Lower lobe of right lung (tissue), 2 donors: ENCODE results near the gene NPIPB6. TPM values are rescaled to one million over a fixed set of nuclear protein-coding genes. Genes with fewer than 3 reads are reported as not detected.

ENCODE experiments used
- ATAC-seq, 2 donors: fragments of 200-7000 bp; cut with Tn5 transposase; one replicate each; pipeline ENCODE4 v1.9.1; 2020 to 2022; ENCODE audit warnings: mild to moderate bottlenecking in 2 of 2, moderate library complexity in 2 of 2
- DNase-seq: peaks from one replicate; pipeline ENCODE4 v3.0.0-alpha.2; 2020
- H3K27ac ChIP-seq: fragments of 200-600 bp; one replicate; pipeline ENCODE4 v1.8.0; 2022
- H3K27me3 ChIP-seq: fragments of 200-600 bp; one replicate; pipeline ENCODE4 v1.8.0; 2022; ENCODE audit warnings: low read depth
- H3K36me3 ChIP-seq: fragments of 200-600 bp; one replicate; pipeline ENCODE4 v1.8.0; 2022; ENCODE audit warnings: mild to moderate bottlenecking
- H3K4me1 ChIP-seq: fragments of 200-600 bp; one replicate; pipeline ENCODE4 v1.8.0; 2022
- H3K4me3 ChIP-seq: fragments of 200-600 bp; one replicate; pipeline ENCODE4 v1.8.0; 2022; ENCODE audit warnings: mild to moderate bottlenecking
- H3K9me3 ChIP-seq: fragments of 200-600 bp; one replicate; pipeline ENCODE4 v1.8.0; 2022
- CTCF ChIP-seq: fragments of 200-600 bp; IDR thresholded peaks from one replicate; pipeline ENCODE4 v1.8.0; 2022; ENCODE audit warnings: antibody characterized with exemption, mild to moderate bottlenecking
- intact Hi-C: fragments of 100-400 bp; cut with DNase I; formaldehyde crosslinking; loops from one replicate; pipeline ENCODE4 v1.11.0; 2022
- total RNA-seq: library from RNA; stranded (reverse); fragmentation: NEBNext Ultra II Directional; extraction: Animal tissue kit (Norgen Biotek cat#: 25700); gene quantifications from one replicate; pipeline ENCODE4 v1.2.1, GENCODE V29; 2021
- donor health status: DM: no; HTN: yes; CAD: no; lungs with severe emphysema.

The NPIPB6 gene
- total RNA-seq, 1 donor from 2014 or later, result not detected

GRCh38 chr16:28311413-28311812, 51.9 kb downstream of the NPIPB6 start:
- no peak overlapping the region for H3K4me3 ChIP-seq
- ATAC-seq (no peak), DNase-seq (no peak)
- intact Hi-C loops, result no loop called here
- H3K9me3 ChIP-seq, result no peaks in the 10 kb centered on the region
- H3K36me3 ChIP-seq, result no peaks in the 10 kb centered on the region
- no peaks in the 10 kb centered on the region for H3K27me3 ChIP-seq
- no peak for TF ChIP-seq CTCF
- no peak overlapping the region for H3K27ac ChIP-seq
- no peaks in the 10 kb centered on the region for H3K4me1 ChIP-seq

DNA sequence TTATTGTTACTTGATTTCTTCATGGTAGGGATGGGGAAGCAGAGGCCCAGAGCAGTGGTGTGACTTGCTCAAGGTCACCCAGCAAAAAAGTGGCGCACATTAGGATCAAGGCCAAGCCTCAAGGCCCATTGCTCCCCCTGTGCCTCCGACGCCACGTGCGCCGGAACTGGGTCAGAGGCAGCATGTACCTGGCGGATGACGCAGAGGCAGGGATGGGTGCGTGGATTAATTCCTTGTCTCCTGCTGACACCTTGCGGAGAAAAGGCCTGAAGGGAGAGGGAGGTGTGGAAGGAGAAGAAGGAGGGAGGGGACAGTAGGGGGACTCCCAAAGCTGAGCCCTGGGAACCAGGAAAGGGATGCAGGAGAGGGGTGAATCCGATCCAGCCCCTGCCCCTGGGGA, 52.5 kb downstream of the NPIPB6 start:
- no peak overlapping the region for H3K4me3 ChIP-seq
- no peaks in the 10 kb centered on the region for H3K27me3 ChIP-seq
- ATAC-seq, result no peak
- no peaks in the 10 kb centered on the region for H3K36me3 ChIP-seq
- intact Hi-C loops, result no loop called here
- TF ChIP-seq CTCF, result no peak
- H3K9me3 ChIP-seq, result no peaks in the 10 kb centered on the region
- no peak for DNase-seq
- H3K4me1 ChIP-seq, result no peaks in the 10 kb centered on the region
- no peak overlapping the region for H3K27ac ChIP-seq

DNA sequence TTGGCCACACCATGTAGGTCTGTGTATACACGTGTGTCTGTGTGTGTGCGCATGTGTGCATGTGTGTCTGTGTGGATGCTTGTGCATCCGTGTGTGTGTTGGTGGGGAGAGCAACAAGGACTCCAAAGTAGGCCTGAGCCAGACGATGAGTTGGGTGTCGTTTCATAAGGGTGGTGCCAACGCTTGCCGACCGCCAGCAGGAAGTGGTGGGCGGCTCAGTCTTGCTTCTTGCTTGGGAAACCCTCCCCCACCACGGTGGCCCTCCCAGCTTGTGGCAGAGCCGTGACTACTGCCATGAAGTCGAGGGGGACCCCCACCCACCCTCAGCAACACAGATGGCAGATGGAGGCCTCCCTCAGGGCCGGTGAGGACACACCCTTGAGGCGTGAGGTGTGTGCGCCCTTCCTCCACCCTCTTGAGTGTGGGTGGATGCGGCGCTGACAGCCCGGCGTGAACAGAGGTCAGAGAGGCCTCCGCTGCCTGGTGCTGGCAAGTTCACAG, 53.4 kb downstream of the NPIPB6 start:
- H3K36me3 ChIP-seq, result no peaks in the 10 kb centered on the region
- intact Hi-C loops, result no loop called here
- no peak for TF ChIP-seq CTCF
- H3K27me3 ChIP-seq, result no peaks in the 10 kb centered on the region
- no peaks in the 10 kb centered on the region for H3K4me1 ChIP-seq
- peak; percentile 67 to 72 for ATAC-seq
- peak; percentile 72 for DNase-seq
- no peaks in the 10 kb centered on the region for H3K9me3 ChIP-seq
- H3K27ac ChIP-seq, result peak overlapping the region; percentile 18
- peak overlapping the region; percentile 6 for H3K4me3 ChIP-seq

- no peaks in the 10 kb centered on the region for H3K4me1 ChIP-seq
- no peaks in the 10 kb centered on the region for H3K9me3 ChIP-seq
- intact Hi-C loops, result no loop called here
- ATAC-seq (no peak), DNase-seq (no peak)
- no peaks in the 10 kb centered on the region for H3K27me3 ChIP-seq
- H3K36me3 ChIP-seq, result no peaks in the 10 kb centered on the region
- TF ChIP-seq CTCF, result no peak
- no peak overlapping the region for H3K27ac ChIP-seq
- H3K4me3 ChIP-seq, result no peak overlapping the region
These were observed 54.3 kb downstream of the NPIPB6 start for GRCh38 chr16:28308794-28309584.

DNA sequence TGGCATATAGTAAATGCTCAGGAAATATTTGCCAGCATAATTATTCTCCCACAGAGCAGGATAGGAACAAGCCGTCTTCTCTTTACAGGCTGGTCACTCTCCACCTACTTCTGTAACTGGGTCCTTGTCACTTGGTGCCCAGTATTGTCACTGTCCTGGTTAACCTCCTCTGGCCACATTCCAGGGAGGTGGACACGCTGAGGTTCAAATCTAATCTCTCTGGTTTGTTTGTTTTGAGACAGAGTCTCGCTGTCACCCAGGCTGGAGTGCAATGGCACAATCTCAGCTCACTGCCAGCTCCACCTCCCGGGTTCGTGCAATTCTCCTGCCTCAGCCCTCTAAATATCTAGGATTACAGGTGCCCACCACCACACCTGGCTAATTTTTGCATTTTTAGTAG, 55.4 kb downstream of the NPIPB6 start:
- intact Hi-C loops, result no loop called here
- ATAC-seq, result no peak
- Histone ChIP-seq H3K4me1 (no peaks in the 10 kb centered on the region), H3K36me3 (no peaks in the 10 kb centered on the region), H3K27me3 (no peaks in the 10 kb centered on the region), H3K9me3 (no peaks in the 10 kb centered on the region), H3K27ac (no peak overlapping the region), H3K4me3 (no peak overlapping the region)
- no peak for TF ChIP-seq CTCF
- no peak for DNase-seq
